Measurements from ENCODE around the gene CD1C. TPM values are rescaled to one million over a fixed set of nuclear protein-coding genes. Genes with fewer than 3 reads are reported as not detected.
"Not testable (repeated sequence)": the region's sequence is repeated elsewhere in the genome, so short reads cannot be mapped to it uniquely, and the experiment has no call there.

The CD1C gene
- total RNA-seq, 2 experiments from 2014 or later, result 0.19 to 0.37 TPM

DNA sequence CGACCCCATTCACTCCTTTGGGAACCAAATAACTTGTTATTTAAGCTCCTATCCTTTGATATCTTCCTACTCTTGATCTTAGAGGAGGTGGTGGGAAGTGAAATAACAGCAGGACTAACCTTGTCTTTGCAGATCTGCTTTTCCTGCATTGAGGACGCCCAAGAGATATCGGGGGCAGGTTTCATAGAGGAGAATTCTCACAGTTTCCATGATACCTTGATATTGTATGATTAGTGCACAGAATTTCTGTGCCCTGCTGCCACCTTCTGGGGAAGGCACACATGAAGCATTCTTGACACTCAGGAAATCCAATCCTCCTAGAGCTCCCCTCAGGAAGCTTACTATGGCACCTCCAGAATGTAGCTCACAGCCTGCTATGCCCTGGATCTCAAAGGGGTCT lies 40.0 kb downstream of the CD1C start:
- no peaks in the 10 kb centered on the region for H3K4me1 Mint-ChIP-seq (ENCODE audit: low read depth)
- H3K27me3 Mint-ChIP-seq (ENCODE audit: low read depth), result peaks cover 18% of the 10 kb centered on the region
- no peaks in the 10 kb centered on the region for H3K36me3 Mint-ChIP-seq (ENCODE audit: low read depth)
- H3K27ac Mint-ChIP-seq, result no peak overlapping the region
- H3K9me3 Mint-ChIP-seq, result no peaks in the 10 kb centered on the region
- no peak overlapping the region for H3K4me3 Mint-ChIP-seq
- intact Hi-C loops (cut with micrococcal nuclease), result loop anchor here (1.0 to 5.0 kb wide), 2 partner anchors 82 to 125 kb away; no protein-coding TSS in a partner anchor
- CTCF ChIA-PET, result interaction anchor here (0.8 to 2.1 kb wide), 4 partner anchors 10 to 128 kb away, joined by 3 to 17 read pairs (median 5); no protein-coding TSS in a partner anchor
- DNase-seq, result peak; percentile 17

DNA sequence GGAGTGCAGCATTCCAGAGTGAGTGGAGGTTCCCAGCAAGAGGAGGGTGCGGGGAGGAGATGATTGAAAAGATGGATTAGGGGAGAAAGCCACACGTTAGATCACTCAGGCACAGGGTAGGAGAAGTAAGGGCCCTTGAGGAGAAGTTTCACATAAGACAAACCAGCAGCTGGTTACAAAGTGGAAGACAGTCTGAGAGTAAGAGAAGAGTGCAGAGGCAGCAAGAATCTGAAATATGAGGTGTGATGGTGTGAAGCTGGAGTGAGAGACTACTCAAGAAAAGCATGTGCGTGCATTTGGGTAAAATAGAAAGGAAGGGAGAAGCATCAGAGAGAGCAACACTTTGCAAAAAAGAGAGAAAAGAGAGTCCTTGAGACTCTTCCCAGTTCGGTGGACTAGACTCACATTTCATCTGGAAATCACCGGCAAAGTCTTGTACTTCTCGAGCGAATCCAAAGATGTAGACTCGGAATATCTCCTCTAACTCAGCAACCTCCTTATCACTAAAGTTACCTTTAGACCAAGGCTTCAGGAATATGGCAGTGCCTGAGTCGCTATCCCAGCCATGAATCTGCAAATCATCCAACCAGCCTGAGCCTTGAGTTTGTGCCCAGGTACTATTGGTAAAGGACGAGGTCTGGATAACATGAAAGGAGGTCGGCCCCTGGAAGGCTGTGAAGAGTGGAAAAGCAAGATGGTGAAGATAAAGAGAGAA lies 40.8 kb downstream of the CD1C start:
- CTCF ChIA-PET, result interaction anchor here (0.8 to 2.1 kb wide), 4 partner anchors 9 to 129 kb away, joined by 3 to 17 read pairs (median 5); no protein-coding TSS in a partner anchor
- Mint-ChIP-seq H3K27ac (no peak overlapping the region), H3K27me3 (ENCODE audit: low read depth) (peaks cover 18% of the 10 kb centered on the region), H3K36me3 (ENCODE audit: low read depth) (no peaks in the 10 kb centered on the region), H3K4me1 (ENCODE audit: low read depth) (no peaks in the 10 kb centered on the region), H3K9me3 (no peaks in the 10 kb centered on the region), H3K4me3 (no peak overlapping the region)
- no peak for DNase-seq
- intact Hi-C loops (cut with micrococcal nuclease), result loop anchor here (5.0 kb wide), 1 partner anchor 83 kb away; no protein-coding TSS in a partner anchor

DNA sequence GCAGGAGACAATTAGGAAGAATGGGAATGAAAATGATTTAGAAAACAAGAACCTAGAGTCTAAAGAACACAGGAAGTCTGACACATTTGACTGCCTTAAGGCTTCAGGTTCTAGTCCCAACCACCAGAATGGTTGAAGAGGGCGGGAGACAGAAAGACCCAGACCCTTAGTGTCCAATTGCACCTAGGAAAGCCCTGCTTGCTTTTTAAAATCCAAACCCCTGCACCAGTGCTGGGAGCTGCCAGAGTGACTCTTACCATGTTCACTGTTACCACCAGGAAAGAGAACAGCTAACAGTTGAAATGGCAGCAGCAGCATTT lies 41.3 kb downstream of the CD1C start:
- Mint-ChIP-seq H3K27ac (no peak overlapping the region), H3K27me3 (ENCODE audit: low read depth) (peaks cover 18% of the 10 kb centered on the region), H3K4me1 (ENCODE audit: low read depth) (no peaks in the 10 kb centered on the region), H3K9me3 (no peaks in the 10 kb centered on the region), H3K4me3 (no peak overlapping the region), H3K36me3 (ENCODE audit: low read depth) (no peaks in the 10 kb centered on the region)
- CTCF ChIA-PET, result interaction anchor here (0.6 to 2.1 kb wide), 2 partner anchors 127 kb away, joined by 3 to 17 read pairs; no protein-coding TSS in a partner anchor
- intact Hi-C loops (cut with micrococcal nuclease), result loop anchor here (5.0 kb wide), 1 partner anchor 84 kb away; no protein-coding TSS in a partner anchor
- no peak for DNase-seq

DNA sequence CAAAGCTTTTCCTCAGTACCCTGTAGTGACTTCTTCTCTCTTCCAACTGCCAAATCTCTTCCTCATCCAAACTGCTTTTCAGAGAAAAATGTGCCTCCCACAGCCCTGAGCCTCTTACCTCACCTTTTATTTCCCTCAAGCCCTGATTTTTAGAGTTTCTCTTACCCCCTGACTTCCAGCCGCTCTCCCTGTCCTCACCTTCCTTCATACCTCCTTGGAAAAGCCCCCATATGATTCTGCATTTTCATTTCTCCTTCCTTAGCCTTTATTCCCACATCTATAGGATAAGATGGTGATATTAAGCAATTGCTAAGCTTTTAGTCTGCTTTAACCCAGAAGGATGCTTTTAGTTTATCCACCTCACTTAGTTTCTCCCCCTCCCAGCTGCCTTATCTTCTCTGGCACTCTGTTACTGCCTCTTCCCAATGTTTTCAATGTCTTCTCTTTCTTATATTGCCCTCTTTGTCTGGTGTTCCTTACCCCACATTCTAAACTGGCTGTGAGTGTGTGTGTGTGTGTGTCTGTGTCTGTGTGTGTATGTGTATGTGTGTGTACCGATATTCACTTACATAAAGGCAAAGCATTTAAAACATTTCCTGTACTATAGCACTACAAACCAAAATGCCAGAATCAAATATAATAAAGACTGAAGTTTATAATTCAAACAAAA lies 41.9 kb downstream of the CD1C start, which contains the start of gene CD1B:
CD1B (minus strand) TSS at position 51 of the 670 bp plus-strand sequence. CDS start 108 bp downstream, outside the sequence.
- H3K27ac Mint-ChIP-seq, result no peak within 1 kb of the TSS
- CTCF ChIA-PET, result interaction anchor here (0.6 kb wide), 1 partner anchor 128 kb away, joined by 3 read pairs; no protein-coding TSS in a partner anchor
- no peak within 1 kb of the TSS for H3K4me3 Mint-ChIP-seq
- peaks cover 18% of the 10 kb centered on the region for H3K27me3 Mint-ChIP-seq (ENCODE audit: low read depth)
- H3K36me3 Mint-ChIP-seq (ENCODE audit: low read depth), result no peaks in the 10 kb centered on the region
- no peaks in the 10 kb centered on the region for H3K4me1 Mint-ChIP-seq (ENCODE audit: low read depth)
- intact Hi-C loops (cut with micrococcal nuclease), result loop anchor here (5.0 kb wide), 1 partner anchor 84 kb away; no protein-coding TSS in a partner anchor
- DNase-seq, result no peak
- no peaks in the 10 kb centered on the region for H3K9me3 Mint-ChIP-seq

DNA sequence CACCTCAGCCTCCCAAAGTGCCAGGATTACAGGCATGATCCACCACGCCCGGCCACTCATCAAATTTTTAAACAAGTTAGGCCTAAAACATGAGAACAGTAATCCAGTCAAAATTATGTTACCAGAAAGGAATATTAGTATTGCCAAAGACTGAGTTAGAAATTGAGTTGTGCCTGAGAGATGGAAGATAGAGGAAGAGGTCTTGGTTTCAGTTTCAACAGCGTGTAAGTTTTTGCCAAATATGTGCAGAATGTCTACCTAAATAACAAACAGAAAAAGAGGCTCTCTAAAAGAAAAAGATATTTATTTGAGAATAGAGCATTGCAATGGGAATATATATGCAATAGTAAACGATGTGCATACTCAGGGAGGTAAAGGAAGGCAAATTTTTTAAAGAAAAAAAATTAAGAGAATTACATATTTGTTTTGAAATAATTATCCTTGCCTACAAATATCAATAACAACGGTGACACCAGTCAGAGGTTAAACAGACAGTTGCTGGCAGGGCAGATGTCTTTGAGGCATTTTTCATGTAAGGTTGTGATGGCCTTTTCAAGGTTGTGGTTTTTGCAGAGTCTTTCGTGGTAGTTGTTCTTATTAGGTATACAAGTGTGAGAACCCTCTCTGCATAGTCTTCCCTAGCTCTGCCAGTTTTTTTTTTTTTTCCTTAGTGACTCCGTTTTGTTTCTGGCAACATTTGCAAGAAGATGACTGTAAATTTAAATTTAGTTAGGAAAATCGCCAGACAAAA lies 43.9 kb downstream of the CD1C start:
- DNase-seq, result no peak
- CTCF ChIA-PET, result interaction anchor here (1.5 kb wide), 1 partner anchor 130 kb away, joined by 4 read pairs; no protein-coding TSS in a partner anchor
- intact Hi-C loops (cut with micrococcal nuclease), result loop anchor here (5.0 kb wide), 1 partner anchor 86 kb away; no protein-coding TSS in a partner anchor
- no peak overlapping the region for H3K4me3 Mint-ChIP-seq
- H3K9me3 Mint-ChIP-seq, result peaks cover 3% of the 10 kb centered on the region
- no peaks in the 10 kb centered on the region for H3K36me3 Mint-ChIP-seq (ENCODE audit: low read depth)
- H3K27me3 Mint-ChIP-seq (ENCODE audit: low read depth), result peaks cover 17% of the 10 kb centered on the region
- no peaks in the 10 kb centered on the region for H3K4me1 Mint-ChIP-seq (ENCODE audit: low read depth)
- H3K27ac Mint-ChIP-seq, result no peak overlapping the region

DNA sequence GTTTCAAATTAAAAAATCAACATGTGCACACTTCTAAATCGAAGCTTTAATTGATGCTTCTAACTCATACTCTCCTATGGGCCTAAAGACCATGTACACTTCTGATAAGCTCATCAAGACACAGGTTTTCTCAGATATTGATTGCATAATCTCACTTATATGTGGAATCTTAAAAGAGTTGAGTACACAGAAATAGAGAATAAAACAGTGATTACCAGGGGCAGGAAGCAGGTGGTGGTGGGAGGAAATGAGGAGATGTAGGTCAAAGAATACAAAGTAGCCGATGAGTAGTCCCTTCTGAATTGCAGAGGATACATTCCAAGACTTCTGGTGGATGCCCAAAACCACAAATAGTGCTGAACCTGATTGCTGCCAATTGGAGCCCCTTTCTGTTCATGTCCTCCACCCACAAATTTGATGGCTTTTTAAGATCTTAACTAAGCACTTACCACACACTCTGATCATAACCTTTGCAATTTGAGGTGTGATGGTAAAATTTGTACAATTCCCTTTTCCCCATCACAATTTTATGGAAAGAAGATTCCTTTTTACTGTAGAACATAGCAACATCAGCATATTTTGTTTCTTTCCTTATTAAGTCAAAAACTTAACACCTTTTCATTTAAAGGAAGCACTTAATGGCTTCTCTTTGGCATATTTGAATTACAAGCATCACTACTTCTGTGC lies 44.9 kb downstream of the CD1C start:
- Mint-ChIP-seq H3K36me3 (ENCODE audit: low read depth) (no peaks in the 10 kb centered on the region), H3K4me1 (ENCODE audit: low read depth) (no peaks in the 10 kb centered on the region), H3K9me3 (peaks cover 3% of the 10 kb centered on the region), H3K4me3 (no peak overlapping the region), H3K27ac (no peak overlapping the region), H3K27me3 (ENCODE audit: low read depth) (peaks cover 11% of the 10 kb centered on the region)
- no peak for DNase-seq
- intact Hi-C loops (cut with micrococcal nuclease), result loop anchor here (5.0 kb wide), 1 partner anchor 87 kb away; no protein-coding TSS in a partner anchor
- CTCF ChIA-PET, result interaction anchor here (1.5 kb wide), 1 partner anchor 131 kb away, joined by 4 read pairs; no protein-coding TSS in a partner anchor

DNA sequence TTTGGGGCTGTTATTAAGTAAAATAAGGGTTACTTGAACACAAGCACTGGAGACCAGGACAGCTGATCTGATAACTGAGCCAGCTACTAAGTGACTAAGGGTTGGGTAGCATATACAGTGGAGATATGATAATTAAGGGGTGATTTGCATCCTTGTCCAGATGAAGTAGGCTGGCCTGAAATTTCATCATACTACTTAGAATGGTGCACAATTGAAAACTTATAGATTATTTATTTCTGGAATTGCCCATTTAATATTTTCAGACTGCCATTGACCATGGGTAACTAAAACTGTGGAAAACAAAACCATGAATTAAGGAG lies 45.5 kb downstream of the CD1C start:
- no peak for DNase-seq
- CTCF ChIA-PET, result no interaction called here
- H3K36me3 Mint-ChIP-seq (ENCODE audit: low read depth), result no peaks in the 10 kb centered on the region
- H3K27me3 Mint-ChIP-seq (ENCODE audit: low read depth), result peaks cover 11% of the 10 kb centered on the region
- intact Hi-C loops (cut with micrococcal nuclease), result no loop called here
- H3K4me1 Mint-ChIP-seq (ENCODE audit: low read depth), result no peaks in the 10 kb centered on the region
- H3K4me3 Mint-ChIP-seq, result no peak overlapping the region
- H3K9me3 Mint-ChIP-seq, result peaks cover 4% of the 10 kb centered on the region
- no peak overlapping the region for H3K27ac Mint-ChIP-seq

DNA sequence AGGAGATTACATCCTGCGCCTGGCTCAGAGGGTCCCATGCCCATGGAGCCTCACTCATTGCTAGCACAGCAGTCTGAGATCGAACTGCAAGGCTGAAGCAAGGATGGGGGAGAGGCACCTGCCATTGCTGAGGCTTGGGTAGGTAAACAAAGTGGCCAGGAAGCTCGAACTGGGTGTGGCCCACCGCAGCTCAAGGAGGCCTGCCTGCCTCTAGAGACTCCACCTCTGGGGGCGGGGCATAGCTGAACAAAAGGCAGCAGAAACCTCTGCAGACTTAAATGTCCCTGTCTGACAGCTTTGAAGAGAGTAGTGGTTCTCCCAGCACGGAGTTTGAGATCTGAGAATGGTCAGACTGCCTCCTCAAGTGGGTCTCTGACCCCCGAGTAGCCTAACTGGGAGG lies 46.7 kb downstream of the CD1C start:
- Mint-ChIP-seq H3K27me3 (ENCODE audit: low read depth) (peaks cover 11% of the 10 kb centered on the region), H3K9me3 (peaks cover 11% of the 10 kb centered on the region)
- intact Hi-C loops (cut with micrococcal nuclease); H3K27ac Mint-ChIP-seq; H3K4me1 Mint-ChIP-seq (ENCODE audit: low read depth); CTCF ChIA-PET; H3K4me3 Mint-ChIP-seq; H3K36me3 Mint-ChIP-seq (ENCODE audit: low read depth); DNase-seq: not testable (repeated sequence)

Other genes starting within 250 kb of the CD1C start
- not detected for gene CD1D, start 109.0 kb upstream of the CD1C start, total RNA-seq
- gene CD1A, start 35.5 kb upstream of the CD1C start, total RNA-seq, result not detected
- not detected for gene CD1B, start 41.6 kb downstream of the CD1C start, total RNA-seq
- gene CD1E, start 64.0 kb downstream of the CD1C start, total RNA-seq, result not detected
- not detected for gene OR10T2, start 109.5 kb downstream of the CD1C start, total RNA-seq
- not detected for gene OR10K2, start 136.3 kb downstream of the CD1C start, total RNA-seq
- not detected for gene OR10K1, start 171.9 kb downstream of the CD1C start, total RNA-seq
- not detected for gene OR10R2, start 182.3 kb downstream of the CD1C start, total RNA-seq

All from activated naive CD4-positive, alpha-beta T cell treated with anti-CD3 and anti-CD28 coated beads for 36 hours (primary cell).